Activated T-helper 2 cell treated with anti-CD3 and anti-CD28 coated beads, Interferon-gamma antibody, Interleukin-2, Interleukin-4, amounts not matched to agents 10 μg/mL and 5 μg/mL and 100 μg/mL, durations not matched to agents 14 hours and 24 hours and 36 hours (primary cell): ENCODE results near the gene NT5M. TPM values are rescaled to one million over a fixed set of nuclear protein-coding genes. Genes with fewer than 3 reads are reported as not detected.

Experiments
- DNase-seq: peaks from one replicate; pipeline ENCODE4 v3.0.0; 2021; ENCODE audit warnings: low spot score
- H3K27ac Mint-ChIP-seq: one replicate; pipeline ENCODE4 v1.8.0; 2021; ENCODE audit warnings: mixed read lengths
- H3K27me3 Mint-ChIP-seq: one replicate; pipeline ENCODE4 v1.8.0; 2021; ENCODE audit warnings: low read depth, mixed read lengths
- H3K36me3 Mint-ChIP-seq: one replicate; pipeline ENCODE4 v1.8.0; 2021; ENCODE audit warnings: low read depth, mixed read lengths
- H3K4me1 Mint-ChIP-seq: one replicate; pipeline ENCODE4 v1.8.0; 2021; ENCODE audit warnings: low read depth, mixed read lengths
- H3K4me3 Mint-ChIP-seq: one replicate; pipeline ENCODE4 v1.8.0; 2021; ENCODE audit warnings: low read depth, mild to moderate bottlenecking, moderate library complexity, mixed read lengths
- H3K9me3 Mint-ChIP-seq: one replicate; pipeline ENCODE4 v1.8.0; 2021; ENCODE audit warnings: mixed read lengths
- intact Hi-C: fragments of 100-400 bp; cut with micrococcal nuclease; formaldehyde crosslinking; loops from one replicate; pipeline ENCODE4 v1.15.1; 2023
- total RNA-seq: library from RNA; stranded (reverse); gene quantifications from 2 replicates; pipeline ENCODE4 v1.2.3, GENCODE V29; 2022

The NT5M gene
- total RNA-seq, 1 donor from 2014 or later, result 8.1 TPM

DNA sequence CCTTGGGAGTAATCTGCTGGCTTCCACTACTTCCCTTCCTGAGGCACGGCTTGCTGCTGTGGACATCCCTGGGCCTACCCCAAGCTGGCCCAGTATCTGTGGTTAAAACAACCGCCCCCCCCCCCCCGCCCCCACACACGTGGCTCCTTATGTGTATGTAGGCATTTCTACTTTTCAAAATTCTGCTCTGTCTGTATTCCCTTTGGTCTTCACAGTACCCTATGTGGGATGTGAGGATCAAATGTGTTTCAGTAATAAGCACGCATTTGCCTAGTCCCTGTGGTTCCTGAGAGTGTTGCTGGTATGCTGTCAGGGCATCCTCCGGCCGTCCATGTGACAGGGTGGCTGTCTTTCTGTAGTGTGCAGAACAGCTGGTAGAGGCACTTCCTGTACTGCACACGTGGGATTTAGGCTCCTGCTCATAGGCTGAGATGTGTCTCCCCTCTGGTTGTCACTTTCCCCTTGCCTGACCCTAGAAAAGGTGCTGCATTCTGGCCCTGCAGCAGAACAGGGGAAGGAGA is 2.2 kb downstream of the NT5M start:
- H3K9me3 Mint-ChIP-seq, result no peaks in the 10 kb centered on the region
- peaks cover 10% of the 10 kb centered on the region for H3K36me3 Mint-ChIP-seq
- DNase-seq, result peak; percentile 59
- peaks cover 31% of the 10 kb centered on the region for H3K4me1 Mint-ChIP-seq
- no peaks in the 10 kb centered on the region for H3K27me3 Mint-ChIP-seq
- intact Hi-C loops, result loop anchor here (1.0 kb wide), 1 partner anchor 25 kb away; no protein-coding TSS in a partner anchor
- H3K4me3 Mint-ChIP-seq, result peak overlapping the region; percentile 85
- peak overlapping the region; percentile 92 for H3K27ac Mint-ChIP-seq

- Mint-ChIP-seq H3K4me3 (no peak overlapping the region), H3K36me3 (peaks cover 14% of the 10 kb centered on the region), H3K27ac (no peak overlapping the region), H3K27me3 (no peaks in the 10 kb centered on the region), H3K4me1 (peaks cover 20% of the 10 kb centered on the region), H3K9me3 (no peaks in the 10 kb centered on the region)
- intact Hi-C loops, result no loop called here
- DNase-seq, result no peak
These were observed 6.2 kb downstream of the NT5M start for GRCh38 chr17:17309356-17309755.

DNA sequence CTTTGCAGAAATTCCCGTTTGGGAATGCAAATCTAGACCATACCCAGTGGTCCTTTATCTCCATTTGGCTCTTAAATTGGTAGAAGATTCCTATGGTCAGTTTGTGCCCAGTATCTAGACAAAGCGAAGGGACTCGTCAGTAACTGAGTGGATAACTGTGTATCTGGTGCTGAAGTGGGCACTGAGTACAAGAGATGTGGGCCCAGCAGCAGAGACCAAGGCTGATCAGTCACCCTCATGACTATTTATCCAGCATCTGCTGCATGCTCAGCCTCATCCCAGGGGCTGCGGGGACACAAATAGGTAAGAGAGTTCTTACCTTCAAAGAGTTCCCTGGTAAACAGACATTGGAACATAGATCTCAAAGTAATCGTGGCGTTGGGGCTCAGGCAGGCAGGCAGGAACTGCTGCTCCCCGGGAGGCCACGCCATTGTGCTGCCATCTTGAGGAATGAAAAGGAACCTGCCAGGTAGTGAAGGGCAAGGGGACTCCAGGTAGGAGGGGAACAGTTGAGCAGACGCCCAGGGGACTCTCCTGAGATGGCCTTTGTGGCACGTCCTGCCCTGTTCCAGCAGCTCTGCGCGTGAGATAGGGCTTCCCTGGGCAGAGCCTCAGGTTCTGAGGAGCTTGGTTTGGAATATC is 10.3 kb downstream of the NT5M start:
- H3K9me3 Mint-ChIP-seq, result no peaks in the 10 kb centered on the region
- H3K36me3 Mint-ChIP-seq, result peaks cover 10% of the 10 kb centered on the region
- DNase-seq, result peak; percentile 58
- H3K27ac Mint-ChIP-seq, result no peak overlapping the region
- intact Hi-C loops, result loop anchor here (5.0 kb wide), 1 partner anchor 311 kb away; no protein-coding TSS in a partner anchor
- H3K4me1 Mint-ChIP-seq, result peaks cover 3% of the 10 kb centered on the region
- no peaks in the 10 kb centered on the region for H3K27me3 Mint-ChIP-seq
- H3K4me3 Mint-ChIP-seq, result no peak overlapping the region

GRCh38 chr17:17314501-17315071 is 11.4 kb downstream of the NT5M start:
- no peak overlapping the region for H3K27ac Mint-ChIP-seq
- intact Hi-C loops, result loop anchor here (5.0 kb wide), 1 partner anchor 312 kb away; no protein-coding TSS in a partner anchor
- no peak for DNase-seq
- no peaks in the 10 kb centered on the region for H3K27me3 Mint-ChIP-seq
- H3K9me3 Mint-ChIP-seq, result no peaks in the 10 kb centered on the region
- H3K4me1 Mint-ChIP-seq, result peaks cover 3% of the 10 kb centered on the region
- H3K4me3 Mint-ChIP-seq, result no peak overlapping the region
- H3K36me3 Mint-ChIP-seq, result peaks cover 10% of the 10 kb centered on the region

DNA sequence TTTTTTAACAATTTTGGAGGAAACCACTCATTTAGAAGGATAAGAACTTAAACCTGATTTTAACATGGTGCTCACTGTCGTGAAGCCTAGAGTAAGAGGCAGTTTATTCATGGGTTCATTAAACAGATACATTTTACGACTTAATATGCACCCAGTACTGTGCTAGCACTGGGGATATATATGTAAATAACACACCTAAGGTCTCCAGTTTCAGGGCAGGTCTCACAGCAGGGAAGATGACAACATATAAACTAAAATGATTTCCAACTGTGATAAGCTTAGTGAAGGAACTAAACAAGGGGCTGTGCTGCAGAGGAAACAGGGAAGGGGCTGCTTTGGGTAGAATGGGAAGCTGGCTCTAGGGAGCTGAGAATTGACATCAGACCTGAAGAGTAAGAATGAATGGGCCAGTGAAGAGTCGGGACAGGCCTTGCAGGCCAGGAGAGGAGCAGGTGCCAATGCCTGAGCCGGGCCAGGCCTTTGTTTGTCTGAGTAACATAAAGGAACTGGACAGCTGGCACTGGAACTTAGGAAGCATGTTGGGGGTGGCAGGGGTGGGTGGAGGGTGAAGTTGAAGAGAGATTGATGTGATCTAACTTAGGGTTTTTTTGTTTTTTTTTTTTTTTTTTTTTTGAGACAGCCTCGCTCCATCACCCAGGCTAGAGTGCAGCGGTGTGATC is 12.1 kb downstream of the NT5M start:
- Mint-ChIP-seq H3K27ac (no peak overlapping the region), H3K36me3 (peaks cover 6% of the 10 kb centered on the region), H3K27me3 (no peaks in the 10 kb centered on the region), H3K9me3 (no peaks in the 10 kb centered on the region), H3K4me3 (no peak overlapping the region), H3K4me1 (peaks cover 3% of the 10 kb centered on the region)
- no peak for DNase-seq
- intact Hi-C loops, result no loop called here

DNA sequence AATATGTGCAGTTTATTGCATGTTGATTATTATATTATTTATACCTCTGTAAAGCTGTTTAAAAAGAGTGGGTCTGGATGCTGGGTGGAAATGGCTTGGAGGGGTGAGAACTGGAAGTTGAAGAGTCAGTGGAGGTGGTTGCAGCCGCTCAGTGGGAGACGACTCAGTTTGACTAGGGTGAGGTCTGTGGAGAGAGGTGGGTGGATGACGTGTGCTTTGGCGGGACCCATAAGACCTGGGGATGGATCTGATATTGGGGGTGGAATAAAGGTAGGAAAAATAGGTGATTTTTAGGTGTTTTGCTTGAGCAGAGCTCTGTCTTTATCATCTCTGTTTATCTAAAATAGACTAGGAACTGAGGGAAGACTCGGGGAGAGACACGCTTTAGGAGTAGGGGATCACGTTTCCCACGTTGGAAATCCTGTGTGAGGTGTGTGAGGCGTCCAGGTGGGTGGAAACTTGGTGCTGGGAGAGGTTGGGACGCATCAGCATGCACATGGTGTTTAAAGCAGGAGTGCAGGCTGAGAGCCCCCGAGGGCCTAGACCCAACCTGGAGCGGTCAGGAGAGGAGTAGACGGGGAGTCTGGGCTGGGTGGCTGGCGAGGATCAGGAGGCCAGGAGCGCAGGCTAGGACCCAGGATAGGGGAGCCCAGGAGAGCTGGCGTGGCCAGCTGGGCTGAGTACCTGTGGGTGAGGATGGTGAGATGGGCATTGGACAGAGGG is 17.2 kb downstream of the NT5M start:
- intact Hi-C loops, result no loop called here
- no peaks in the 10 kb centered on the region for H3K27me3 Mint-ChIP-seq
- H3K27ac Mint-ChIP-seq, result no peak overlapping the region
- H3K4me3 Mint-ChIP-seq, result no peak overlapping the region
- no peaks in the 10 kb centered on the region for H3K4me1 Mint-ChIP-seq
- no peaks in the 10 kb centered on the region for H3K9me3 Mint-ChIP-seq
- H3K36me3 Mint-ChIP-seq, result no peaks in the 10 kb centered on the region
- no peak for DNase-seq

DNA sequence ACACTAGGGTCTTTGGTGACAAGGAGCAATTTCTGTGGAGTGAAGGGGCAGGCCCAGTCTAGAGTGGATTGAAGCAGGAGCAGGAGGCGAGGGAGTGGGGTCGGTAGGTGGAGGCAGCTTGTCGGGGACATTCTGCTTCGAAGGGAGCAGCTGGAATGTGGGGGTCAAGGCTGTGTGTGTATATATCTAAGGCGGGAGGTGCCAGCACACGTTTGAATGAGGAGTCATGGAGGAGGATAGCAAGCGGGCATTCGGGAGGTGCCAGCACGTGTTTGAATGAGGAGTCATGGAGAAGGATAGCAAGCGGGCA is 17.7 kb downstream of the NT5M start:
- Mint-ChIP-seq H3K4me1 (no peaks in the 10 kb centered on the region), H3K27ac (no peak overlapping the region), H3K4me3 (no peak overlapping the region), H3K27me3 (no peaks in the 10 kb centered on the region), H3K36me3 (no peaks in the 10 kb centered on the region), H3K9me3 (no peaks in the 10 kb centered on the region)
- DNase-seq, result no peak
- intact Hi-C loops, result no loop called here

GRCh38 chr17:17321356-17322025 is 18.3 kb downstream of the NT5M start:
- Mint-ChIP-seq H3K4me1 (no peaks in the 10 kb centered on the region), H3K9me3 (no peaks in the 10 kb centered on the region), H3K36me3 (no peaks in the 10 kb centered on the region), H3K27ac (no peak overlapping the region), H3K4me3 (no peak overlapping the region), H3K27me3 (no peaks in the 10 kb centered on the region)
- no peak for DNase-seq
- intact Hi-C loops, result no loop called here

DNA sequence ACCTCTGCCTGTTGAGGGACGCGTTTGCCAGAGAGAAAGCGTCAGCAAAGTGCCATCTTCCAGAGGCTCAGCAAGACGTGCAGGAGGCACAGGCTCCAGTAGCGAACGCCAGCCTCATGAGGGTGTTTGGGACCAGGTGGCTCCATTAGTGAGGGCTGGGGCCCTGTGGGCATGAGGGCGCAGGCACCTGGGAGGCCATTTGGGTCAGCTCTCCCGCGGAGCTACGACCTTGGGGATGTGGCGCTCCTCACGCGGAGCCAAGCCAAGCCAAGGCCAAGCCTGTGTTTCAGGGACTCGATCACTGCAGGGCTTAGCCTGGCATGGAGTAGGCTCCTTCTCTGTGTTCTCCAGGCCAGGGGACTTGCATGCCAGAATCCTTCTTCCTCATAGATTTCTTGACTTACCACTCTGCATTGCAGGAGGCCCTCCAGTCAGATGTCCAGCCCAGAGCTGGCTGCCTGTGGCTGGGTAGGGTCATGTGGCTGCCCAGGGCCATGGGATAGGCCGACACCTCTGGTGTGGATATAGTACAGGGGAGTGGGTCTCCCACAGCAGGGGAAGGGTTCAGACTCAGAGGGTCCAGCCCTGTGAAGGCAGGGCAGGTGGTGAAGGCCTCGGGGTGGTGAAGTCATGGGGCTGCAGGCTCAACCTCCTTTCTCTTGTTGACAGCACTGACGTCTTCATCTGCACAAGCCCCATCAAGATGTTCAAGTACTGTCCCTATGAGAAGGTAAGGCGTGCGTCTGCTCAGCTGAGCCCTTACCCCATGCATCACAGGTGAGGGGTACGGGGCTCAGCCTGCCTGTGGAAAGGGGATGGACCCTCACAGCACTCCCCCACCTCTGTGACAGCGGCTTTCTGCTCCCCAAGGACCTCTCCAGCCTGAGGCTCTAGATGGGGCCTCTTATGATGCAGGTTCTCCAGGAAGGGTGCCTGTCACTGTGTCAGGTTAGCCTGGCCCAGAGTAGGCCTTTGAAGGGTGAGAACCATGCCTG is 19.6 kb downstream of the NT5M start:
- no peak for DNase-seq
- Mint-ChIP-seq H3K4me3 (no peak overlapping the region), H3K4me1 (no peaks in the 10 kb centered on the region), H3K9me3 (no peaks in the 10 kb centered on the region), H3K36me3 (no peaks in the 10 kb centered on the region), H3K27me3 (no peaks in the 10 kb centered on the region), H3K27ac (no peak overlapping the region)
- intact Hi-C loops, result no loop called here

DNA sequence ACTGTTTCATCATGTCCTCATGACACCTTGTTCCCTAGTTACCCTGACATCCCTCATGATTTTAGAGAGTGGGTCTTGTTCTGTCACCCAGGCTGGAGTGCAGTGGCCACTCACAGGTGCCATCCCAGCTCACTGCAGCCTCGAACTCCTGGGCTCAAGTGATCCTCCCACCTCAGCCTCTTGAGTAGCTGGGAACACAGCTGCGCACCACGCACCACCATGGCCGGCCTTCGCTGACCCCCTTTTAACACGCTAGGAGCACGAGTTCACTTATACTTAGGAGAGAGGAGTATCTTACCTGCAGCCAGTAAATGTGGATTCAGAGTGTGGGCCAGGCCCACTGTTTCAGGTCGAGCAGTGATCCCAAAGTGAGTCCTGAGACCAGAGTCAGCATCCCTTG is 21.4 kb downstream of the NT5M start:
- intact Hi-C loops, result no loop called here
- no peak for DNase-seq
- Mint-ChIP-seq H3K9me3 (no peaks in the 10 kb centered on the region), H3K4me3 (no peak overlapping the region), H3K27ac (no peak overlapping the region), H3K36me3 (no peaks in the 10 kb centered on the region), H3K27me3 (no peaks in the 10 kb centered on the region), H3K4me1 (no peaks in the 10 kb centered on the region)

- H3K36me3 Mint-ChIP-seq, result no peaks in the 10 kb centered on the region
- H3K9me3 Mint-ChIP-seq, result no peaks in the 10 kb centered on the region
- DNase-seq, result no peak
- intact Hi-C loops, result no loop called here
- peak overlapping the region; percentile 34 for H3K27ac Mint-ChIP-seq
- H3K4me1 Mint-ChIP-seq, result no peaks in the 10 kb centered on the region
- H3K4me3 Mint-ChIP-seq, result no peak overlapping the region
- H3K27me3 Mint-ChIP-seq, result no peaks in the 10 kb centered on the region
These were observed 22.1 kb downstream of the NT5M start for GRCh38 chr17:17325228-17325627.
